ENCODE data around the gene SP110.
"Not testable (repeated sequence)": the region's sequence is repeated elsewhere in the genome, so short reads cannot be mapped to it uniquely, and the experiment has no call there.

Gene SP110

GRCh38 chr2:230219419-230220331 is at the start of gene SP110:
SP110 (minus strand) TSS chr2:230219984; CDS start chr2:230216927, 3,057 bp downstream.
- peak; percentile 49 for DNase-seq (ENCODE audit: low read depth)

GRCh38 chr2:230268606-230269243 is 48.9 kb upstream of the SP110 start:
- no peak for DNase-seq (ENCODE audit: low read depth)

- no peak for DNase-seq (ENCODE audit: low read depth)
These were observed 47.8 kb upstream of the SP110 start for GRCh38 chr2:230267556-230267955.

- no peak for DNase-seq (ENCODE audit: low read depth)
These were observed 47.3 kb upstream of the SP110 start for GRCh38 chr2:230267059-230267458.

GRCh38 chr2:230266638-230267037 is 46.9 kb upstream of the SP110 start:
- no peak for DNase-seq (ENCODE audit: low read depth)

GRCh38 chr2:230264945-230265344 is 45.2 kb upstream of the SP110 start:
- DNase-seq (ENCODE audit: low read depth): not testable (repeated sequence)

GRCh38 chr2:230262246-230262645 is 42.5 kb upstream of the SP110 start:
- DNase-seq (ENCODE audit: low read depth): no peak

GRCh38 chr2:230258483-230258882 is 38.7 kb upstream of the SP110 start:
- no peak for DNase-seq (ENCODE audit: low read depth)

- DNase-seq (ENCODE audit: low read depth): no peak
These were observed 37.0 kb upstream of the SP110 start for GRCh38 chr2:230256733-230257332.

- no peak for DNase-seq (ENCODE audit: low read depth)
These were observed 34.5 kb upstream of the SP110 start for GRCh38 chr2:230254152-230254881.

- no peak for DNase-seq (ENCODE audit: low read depth)
These were observed 30.4 kb upstream of the SP110 start for GRCh38 chr2:230250231-230250630.

- DNase-seq (ENCODE audit: low read depth): no peak
These were observed 26.4 kb upstream of the SP110 start for GRCh38 chr2:230246206-230246605.

GRCh38 chr2:230244211-230244610 is 24.4 kb upstream of the SP110 start:
- no peak for DNase-seq (ENCODE audit: low read depth)

- no peak for DNase-seq (ENCODE audit: low read depth)
These were observed 15.1 kb upstream of the SP110 start for GRCh38 chr2:230234845-230235244.

- DNase-seq (ENCODE audit: low read depth): no peak
These were observed 14.4 kb upstream of the SP110 start for GRCh38 chr2:230234122-230234722.

- DNase-seq (ENCODE audit: low read depth): no peak
These were observed 11.5 kb upstream of the SP110 start for GRCh38 chr2:230231251-230231650.

- DNase-seq (ENCODE audit: low read depth): no peak
These were observed 10.9 kb upstream of the SP110 start for GRCh38 chr2:230230496-230231200.

- DNase-seq (ENCODE audit: low read depth): no peak
These were observed 10.3 kb upstream of the SP110 start for GRCh38 chr2:230230087-230230486.

- no peak for DNase-seq (ENCODE audit: low read depth)
These were observed 7.4 kb upstream of the SP110 start for GRCh38 chr2:230227216-230227615.

GRCh38 chr2:230226051-230226551 is 6.3 kb upstream of the SP110 start:
- no peak for DNase-seq (ENCODE audit: low read depth)

GRCh38 chr2:230225486-230225885 is 5.7 kb upstream of the SP110 start, which contains the start of gene SP140:
SP140 (plus strand) TSS chr2:230225736; CDS start chr2:230225845, 109 bp downstream.
- peak; percentile 39 for DNase-seq (ENCODE audit: low read depth)
